NB4 (cell line): ENCODE results near the gene TSC1.

ENCODE experiments used
- CTCF ChIP-seq: IDR thresholded peaks from one replicate; pipeline ENCODE4 v1.5.1; 2012; ENCODE audit warnings: low read depth, low read length
- MAX ChIP-seq: IDR thresholded peaks from 2 replicates; pipeline ENCODE4 v1.6.1; 2011; ENCODE audit warnings: low read depth, low read length
- MYC ChIP-seq: IDR thresholded peaks from 2 replicates; pipeline ENCODE4 v1.6.1; 2011; ENCODE audit warnings: low read depth, low read length
- POLR2A ChIP-seq: IDR thresholded peaks from 2 replicates; pipeline ENCODE4 v1.6.1; 2011; ENCODE audit warnings: mild to moderate bottlenecking; ENCODE audit not compliant: insufficient read length; ENCODE audit errors: extremely low read depth

DNA sequence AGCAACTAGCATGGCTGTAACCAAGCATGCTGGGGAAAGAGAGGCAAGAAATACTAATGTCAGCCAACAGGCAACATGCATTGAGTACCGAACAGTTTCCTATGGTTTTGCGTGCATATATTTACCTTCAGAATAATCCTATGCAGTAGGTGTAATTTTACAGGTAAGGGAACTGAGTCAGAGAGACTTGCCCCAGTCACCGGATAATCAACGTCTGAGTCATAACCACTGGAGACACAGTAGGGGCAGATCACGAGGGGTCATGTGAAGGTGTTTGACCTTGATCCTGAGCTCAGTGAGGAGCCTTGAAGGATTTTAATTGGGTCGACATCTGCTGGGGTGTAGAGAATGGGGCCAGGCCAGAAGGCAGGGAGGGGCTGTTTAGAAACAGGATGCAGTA, 13.4 kb upstream of the TSC1 start:
- TF ChIP-seq CTCF: no peak
- TF ChIP-seq POLR2A: no peak
- TF ChIP-seq MYC: no peak
- TF ChIP-seq MAX: no peak
